NAMALWA (cell line): Measurements from ENCODE around the gene PRSS48.
"Not testable (repeated sequence)": the region's sequence is repeated elsewhere in the genome, so short reads cannot be mapped to it uniquely, and the experiment has no call there.

Experiments
- DNase-seq: peaks from one replicate; pipeline ENCODE4 v3.0.0-alpha.2; 2015; ENCODE audit warnings: low spot score

The PRSS48 gene

DNA sequence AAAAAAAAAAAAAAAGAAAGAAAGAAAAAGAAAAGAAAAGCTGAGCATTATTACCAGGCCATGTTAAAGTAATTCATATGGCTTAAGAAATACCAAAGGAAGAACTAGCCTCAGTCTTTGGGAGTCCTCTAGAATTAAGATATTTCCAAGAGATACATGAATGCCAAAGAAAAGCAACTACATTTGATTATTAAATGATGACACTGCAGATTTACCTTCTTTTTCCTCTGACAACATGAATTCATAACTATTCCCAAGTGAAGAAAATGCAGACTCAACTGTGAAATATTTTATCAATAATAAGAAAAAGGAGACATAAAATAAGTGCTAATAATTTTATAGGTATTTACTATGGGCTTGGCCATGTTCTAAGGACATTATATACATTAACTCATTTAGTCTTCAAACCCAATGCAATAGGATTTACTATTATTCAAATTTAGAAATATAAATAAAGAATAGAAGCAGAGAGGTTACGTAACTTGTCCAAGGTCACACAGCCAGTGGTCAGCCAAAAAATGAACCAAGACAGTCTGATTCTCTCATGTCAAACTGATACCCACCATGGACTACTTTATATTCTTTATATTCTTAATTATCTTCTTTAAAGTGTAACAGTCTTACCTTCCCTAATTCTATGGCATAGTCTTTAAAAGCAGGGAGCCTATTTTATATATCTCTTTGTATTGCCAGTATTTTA is 41.5 kb downstream of the PRSS48 start:
- no peak for DNase-seq

DNA sequence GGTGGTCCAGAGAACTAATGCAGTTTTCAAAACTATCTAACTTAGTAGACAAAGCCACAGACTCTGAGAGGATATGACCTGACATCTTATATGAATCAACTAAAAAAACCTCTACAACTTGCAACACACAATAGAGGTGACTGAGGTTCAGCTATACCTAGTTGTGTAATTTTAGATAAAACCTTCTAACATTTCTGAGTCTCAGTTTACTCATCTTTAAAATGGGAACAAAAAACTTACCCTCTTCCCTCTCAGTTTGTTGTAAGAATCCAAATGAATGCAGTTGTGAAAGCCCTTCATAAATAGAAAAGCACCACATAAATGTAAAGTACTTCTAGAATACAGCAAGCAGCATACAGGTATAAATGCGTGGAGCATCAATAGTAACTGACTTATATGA is 42.5 kb downstream of the PRSS48 start:
- no peak for DNase-seq

DNA sequence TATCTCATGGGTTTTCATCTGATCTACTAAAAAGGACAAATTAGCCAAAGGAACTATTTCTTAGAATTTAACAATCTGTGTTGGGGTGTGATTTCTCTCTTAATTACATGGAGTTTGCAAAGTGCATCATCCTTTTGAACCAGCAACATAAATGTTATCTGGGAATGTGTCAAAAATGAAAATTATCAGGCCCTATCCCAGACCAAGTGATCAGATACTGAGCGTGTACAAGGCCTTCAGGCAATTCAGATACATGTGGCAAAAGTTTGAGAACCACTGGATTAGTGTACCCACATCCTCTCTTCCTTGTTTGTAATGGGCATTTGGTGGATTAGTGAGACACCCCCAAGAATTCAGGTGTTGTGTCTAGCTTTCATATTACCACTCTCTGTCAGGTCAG is 44.6 kb downstream of the PRSS48 start:
- DNase-seq = no peak

DNA sequence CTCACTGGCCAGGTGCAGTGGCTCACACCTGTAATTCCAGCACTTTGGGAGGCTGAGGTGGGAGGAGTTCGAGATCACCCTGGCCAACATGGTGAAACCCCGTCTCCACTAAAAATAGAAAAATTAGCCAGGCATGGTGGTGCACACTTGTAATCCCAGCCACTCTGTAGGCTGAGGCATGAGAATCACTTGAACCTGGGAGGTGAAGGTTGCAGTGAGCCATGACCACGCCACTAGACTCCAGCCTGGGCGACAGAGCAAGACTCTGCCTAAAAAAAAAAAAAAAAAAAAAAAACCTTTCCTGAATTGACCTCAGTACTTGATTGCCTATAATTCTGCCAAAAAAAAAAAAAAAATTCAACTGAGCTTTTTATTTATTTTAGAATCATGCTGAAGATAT is 45.2 kb downstream of the PRSS48 start:
- DNase-seq = not testable (repeated sequence)

DNA sequence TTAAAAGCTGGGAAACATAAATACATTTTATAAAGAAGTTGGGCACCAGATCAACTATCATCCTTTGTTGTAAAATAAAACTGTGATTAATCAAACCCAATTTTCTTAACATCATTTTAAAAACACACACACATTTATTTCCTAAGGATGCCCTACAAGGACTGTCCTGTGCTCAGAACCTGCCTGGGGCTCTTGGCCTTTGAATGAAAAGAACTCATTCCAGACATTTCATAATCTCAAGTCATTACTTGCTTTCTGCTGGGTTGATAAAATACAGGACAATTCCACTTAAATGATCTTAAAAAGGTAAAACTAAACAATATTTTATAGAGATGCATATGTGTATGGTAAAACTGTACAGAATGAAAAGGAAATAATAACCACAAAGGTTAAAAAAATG is 45.6 kb downstream of the PRSS48 start:
- no peak for DNase-seq

DNA sequence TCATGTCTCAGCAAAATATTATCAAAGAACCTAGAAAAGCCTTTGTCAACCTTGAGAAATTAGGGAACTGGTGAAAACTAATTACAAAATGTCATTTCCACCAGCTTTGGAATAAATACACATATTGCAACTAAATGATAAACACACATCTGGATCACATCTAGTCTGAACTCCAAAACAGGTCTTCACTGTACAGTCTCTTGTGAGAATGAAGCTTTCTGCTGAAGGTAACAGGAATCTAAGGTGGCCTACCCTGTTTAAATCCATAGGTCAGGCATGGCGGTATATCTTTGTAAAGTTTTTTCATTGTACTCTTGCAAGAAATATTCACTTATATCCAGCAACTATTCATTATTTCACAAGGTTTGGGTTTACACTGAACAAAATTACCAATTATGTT is 46.7 kb downstream of the PRSS48 start:
- DNase-seq = no peak

DNA sequence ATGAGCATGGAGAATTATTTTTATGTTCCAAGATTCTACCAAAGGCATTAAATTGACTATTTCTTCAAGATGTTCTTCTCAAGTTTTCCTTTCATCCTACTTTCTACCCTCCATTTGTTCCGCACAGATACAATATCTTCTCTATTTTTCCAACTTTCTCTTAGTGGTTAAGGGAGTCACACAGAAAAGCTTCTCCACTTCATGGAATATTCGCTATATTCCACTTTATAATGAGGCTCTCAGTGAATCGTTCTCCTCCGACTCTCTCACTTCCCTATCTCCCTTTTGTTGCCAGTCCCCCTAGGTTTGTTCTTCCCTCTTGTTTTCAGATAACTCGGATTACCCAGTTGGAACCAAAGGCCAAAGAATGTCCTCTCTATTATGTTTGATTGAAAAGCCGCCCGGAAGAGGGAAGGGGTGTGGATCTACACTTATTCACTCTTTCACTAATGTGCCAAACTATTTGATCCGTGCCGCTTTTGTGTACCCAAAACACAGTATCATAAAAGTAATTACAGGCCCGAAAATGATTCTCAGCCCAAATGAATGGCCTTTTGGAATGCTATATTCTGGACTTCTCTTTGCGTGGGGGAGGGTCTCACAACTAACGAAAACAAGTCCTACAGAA is 47.3 kb downstream of the PRSS48 start:
- DNase-seq = no peak

DNA sequence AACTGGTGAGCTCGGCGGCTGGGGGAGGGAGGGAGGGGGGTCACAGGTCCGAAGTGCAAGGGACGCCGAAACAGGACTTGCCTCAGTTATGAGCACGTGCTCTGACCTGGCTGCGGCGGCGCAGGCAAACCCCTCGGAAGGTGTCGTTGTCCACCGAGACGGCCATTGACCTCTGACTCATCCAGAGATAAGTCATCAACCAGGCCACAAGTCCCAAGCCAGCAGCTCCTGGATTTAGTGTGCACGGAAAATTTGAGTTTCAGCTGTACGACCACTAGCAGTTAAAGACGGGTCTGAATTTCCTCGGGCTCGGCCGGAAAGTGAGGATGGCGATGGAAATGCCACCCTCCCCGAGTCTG is 47.8 kb downstream of the PRSS48 start:
- no peak for DNase-seq

DNA sequence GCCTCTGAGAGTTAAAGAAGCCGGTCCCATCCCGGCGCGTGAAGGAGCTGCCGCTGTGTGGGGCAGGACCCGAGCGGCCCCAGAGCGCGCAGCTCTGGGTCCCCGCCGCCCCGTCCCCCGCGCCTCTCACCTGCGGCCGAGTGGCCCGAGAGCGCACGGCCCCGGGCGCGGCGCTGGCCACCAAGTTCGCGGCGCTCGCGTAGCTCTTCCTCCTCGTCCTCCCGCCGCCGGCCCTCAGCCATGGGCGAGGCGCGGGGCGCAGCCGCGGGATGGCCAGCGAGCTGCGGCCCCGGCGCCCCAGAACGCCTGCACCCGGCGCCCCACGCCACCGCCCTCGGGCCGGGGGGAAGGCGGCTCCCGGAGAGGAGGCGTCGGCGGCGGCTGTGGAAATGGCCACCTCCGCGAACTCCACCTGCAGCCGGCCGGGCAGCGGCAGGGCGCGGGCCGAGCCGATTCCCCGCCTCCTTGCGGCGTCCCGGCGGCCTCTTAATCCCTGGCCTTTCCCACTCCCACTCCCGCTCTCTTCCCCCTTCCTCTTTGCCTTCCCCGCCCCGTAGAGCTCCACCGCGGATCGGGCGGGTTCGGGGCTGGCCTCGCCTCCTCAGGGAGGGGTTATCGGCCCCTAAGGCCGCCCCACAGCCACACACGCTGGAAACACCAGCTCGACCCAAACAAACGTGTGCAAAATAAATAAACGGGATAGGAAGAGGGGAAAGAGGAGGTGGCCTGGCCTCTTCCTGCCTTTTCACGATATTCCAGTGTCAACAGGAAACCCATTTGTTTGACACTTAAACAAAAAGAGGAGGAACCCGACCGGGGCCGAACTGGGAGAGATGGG is 48.4 kb downstream of the PRSS48 start, which contains the start of gene SH3D19:
Gene SH3D19 (minus strand): TSS at position 495 of the 838 bp plus-strand sequence. CDS start 253 bp downstream, at position 242.
- no peak for DNase-seq

DNA sequence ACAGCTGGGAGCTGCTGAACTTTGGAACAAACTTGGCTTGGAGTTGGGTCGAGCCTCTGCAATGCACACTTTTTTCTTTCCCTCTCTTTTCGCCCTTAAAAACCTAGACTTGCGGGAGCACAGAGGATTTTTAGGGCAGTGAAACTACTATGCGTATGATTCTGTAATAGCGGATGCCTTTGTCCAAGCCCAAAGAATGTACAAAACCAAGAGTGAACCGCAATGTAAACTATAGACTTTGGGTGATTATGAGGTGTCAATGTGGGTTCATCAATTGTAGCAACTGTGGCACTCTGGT is 48.9 kb downstream of the PRSS48 start:
- DNase-seq = no peak

DNA sequence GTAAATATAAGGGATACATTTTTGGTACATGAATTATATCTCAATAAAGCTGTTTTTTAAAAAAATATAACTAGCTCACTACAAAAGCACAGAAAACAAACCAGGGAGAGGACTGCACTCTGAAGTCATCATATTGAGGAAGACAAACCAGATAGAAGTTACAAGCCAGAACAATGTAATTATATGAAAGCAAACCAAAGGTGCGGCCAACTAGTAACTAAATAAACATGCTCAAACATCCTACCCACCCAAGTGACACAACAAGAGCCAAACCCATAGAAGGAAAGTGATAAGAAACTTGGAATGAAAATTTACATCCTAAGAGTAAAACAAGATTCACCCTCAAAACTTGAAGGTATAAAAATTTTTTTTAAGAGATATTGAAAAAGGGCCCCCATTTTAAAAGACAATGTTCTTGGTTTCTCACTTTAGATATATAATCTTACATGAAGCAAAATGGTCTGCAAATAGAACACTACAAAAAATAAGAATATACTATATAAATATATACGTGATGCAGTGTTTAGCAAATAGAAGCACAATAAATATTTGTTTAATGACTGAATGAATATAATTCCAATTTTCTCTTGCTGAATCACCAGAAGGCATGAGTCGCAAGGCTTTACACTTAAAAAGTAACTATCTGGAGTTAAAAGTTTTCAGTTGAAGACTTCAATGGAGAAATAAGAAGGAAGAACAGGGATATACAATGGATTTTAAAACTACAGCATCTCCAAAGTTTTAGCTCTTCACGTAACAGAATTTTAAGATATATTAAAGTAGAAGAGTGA is 52.5 kb downstream of the PRSS48 start:
- DNase-seq = no peak

DNA sequence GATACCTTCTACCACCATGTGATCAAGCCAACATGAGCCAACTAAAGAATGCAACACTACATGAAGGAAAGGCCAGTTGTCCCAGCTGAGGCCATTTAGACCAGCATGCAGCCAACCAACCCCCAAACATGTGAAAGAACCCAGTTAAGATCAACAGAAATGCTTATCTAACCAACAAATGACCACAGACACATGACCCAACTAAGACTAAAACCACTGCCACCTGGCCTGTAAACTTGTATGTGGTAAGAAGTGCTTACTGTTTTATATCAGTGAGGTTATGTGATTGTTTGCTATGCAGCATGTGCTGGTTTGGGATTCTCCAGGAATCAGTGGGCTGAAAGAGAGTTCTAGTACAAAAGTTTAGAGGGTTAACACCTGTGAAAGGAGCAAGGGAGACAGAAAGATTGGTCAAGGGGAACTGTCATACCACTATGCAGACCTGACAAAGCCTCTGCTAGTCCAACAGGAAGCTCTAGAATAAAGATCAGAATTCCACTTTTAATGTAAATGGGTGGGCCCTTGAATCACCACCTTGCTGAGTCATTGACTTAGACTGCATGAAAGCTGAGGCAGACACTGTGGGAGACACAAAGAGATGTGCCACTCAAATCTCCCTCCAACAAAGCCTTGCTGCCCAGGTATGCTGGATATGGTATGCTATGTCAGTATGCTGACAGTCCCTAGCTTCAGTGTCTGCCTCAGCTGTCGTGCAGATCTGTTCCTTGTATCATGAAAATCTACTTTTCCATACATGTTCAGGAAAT is 54.5 kb downstream of the PRSS48 start:
- no peak for DNase-seq

DNA sequence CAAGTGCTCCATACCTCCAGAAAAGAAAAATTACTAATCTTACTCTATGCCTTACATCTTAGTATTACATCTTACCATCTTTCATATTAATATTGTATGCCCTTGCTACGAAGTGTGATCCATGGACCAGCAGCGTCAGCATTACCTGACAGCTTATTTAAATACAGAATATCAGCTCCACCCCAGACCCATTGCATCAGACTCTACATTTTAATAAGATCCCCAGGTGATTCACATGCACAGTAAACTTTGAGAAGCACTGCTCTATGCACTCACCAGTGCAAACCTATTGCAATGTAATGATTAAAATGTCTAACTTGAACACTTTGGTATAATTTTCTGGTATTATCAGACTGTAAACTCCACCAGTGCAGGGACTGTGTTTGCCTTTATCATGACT is 62.5 kb downstream of the PRSS48 start:
- no peak for DNase-seq

DNA sequence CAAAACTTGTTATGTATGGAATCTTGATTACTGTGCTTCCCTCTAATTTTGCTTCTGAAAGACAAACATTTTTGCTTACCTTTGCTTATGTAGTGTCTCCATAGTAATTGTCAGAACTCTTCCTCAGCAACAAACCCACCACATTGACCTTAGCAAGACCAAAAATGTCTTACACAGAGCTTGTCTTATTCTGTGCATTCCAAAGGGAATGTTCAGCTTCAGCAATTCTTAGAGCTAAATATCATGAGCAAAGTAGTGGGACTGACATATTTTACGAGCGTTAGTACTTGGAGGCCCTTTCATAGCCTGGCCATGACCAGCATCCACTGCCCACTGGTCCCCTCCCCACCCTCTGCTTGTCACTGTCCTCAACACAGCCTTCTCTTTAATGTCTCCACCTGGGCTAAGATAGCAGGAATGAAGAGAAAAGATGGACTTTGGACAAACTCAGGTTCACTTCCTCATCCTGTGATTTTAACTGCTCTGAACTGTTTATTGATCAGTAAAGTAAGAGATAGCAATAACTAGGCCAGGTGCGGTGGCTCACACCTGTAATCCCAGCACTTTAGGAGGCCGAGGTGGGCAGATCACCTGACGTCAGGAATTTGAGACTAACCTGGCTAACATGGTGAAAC is 63.9 kb downstream of the PRSS48 start:
- DNase-seq = no peak
